K562 (cell line): ENCODE measurements around the gene TRIOBP. TPM values are rescaled to one million over a fixed set of nuclear protein-coding genes. Genes with fewer than 3 reads are reported as not detected.

Experiments used
- ATF2 ChIP-seq: sonication (generic); formaldehyde crosslinking; IDR thresholded peaks from 2 replicates; pipeline ENCODE4 v1.8.1; 2022; ENCODE audit warnings: missing genetic modification reagents
- CREB3L1 ChIP-seq: fragments of 450-650 bp; IDR thresholded peaks from 2 replicates; pipeline ENCODE4 v1.6.1; 2014; ENCODE audit warnings: low read depth, mild to moderate bottlenecking, moderate library complexity, borderline replicate concordance
- DEAF1 ChIP-seq: fragments of 450-650 bp; formaldehyde crosslinking; IDR thresholded peaks from 2 replicates; pipeline ENCODE4 v1.4.0; 2020; ENCODE audit warnings: mild to moderate bottlenecking, moderate library complexity
- EP400 ChIP-seq: fragments of 450-650 bp; IDR thresholded peaks from 2 replicates; pipeline ENCODE4 v1.6.1; 2017; ENCODE audit warnings: antibody characterized with exemption, mild to moderate bottlenecking, moderate library complexity
- ETS1 ChIP-seq: conservative IDR thresholded peaks from 2 replicates; pipeline ENCODE4 v1.6.1; 2011; ENCODE audit warnings: low read depth, mild to moderate bottlenecking, low read length; ENCODE audit not compliant: control insufficient read depth
- GATAD2A ChIP-seq: fragments of 450-650 bp; IDR thresholded peaks from 2 replicates; pipeline ENCODE4 v1.6.1; 2017
- HDAC1 ChIP-seq, 2 experiments: fragments of 450-650 bp; IDR thresholded peaks; 2 replicates each; pipeline ENCODE4 v1.6.1; 2016 to 2017; ENCODE audit warnings: inconsistent platforms in 1 of 2, mild to moderate bottlenecking in 1 of 2, moderate library complexity in 1 of 2
- HMGN3 ChIP-seq: IDR thresholded peaks from 2 replicates; pipeline ENCODE4 v1.6.1; 2011; ENCODE audit warnings: borderline replicate concordance, low read depth, mild to moderate bottlenecking, mixed read lengths, low read length; ENCODE audit not compliant: insufficient read length; ENCODE audit errors: extremely low read depth
- KAT8 ChIP-seq: fragments of 450-650 bp; IDR thresholded peaks from 2 replicates; pipeline ENCODE4 v1.6.1; 2016; ENCODE audit warnings: low read depth, mild to moderate bottlenecking
- KLF10 ChIP-seq: fragments of 250-450 bp; sonication (Bioruptor Pico); IDR thresholded peaks from 2 replicates; pipeline ENCODE4 v1.6.1; 2021; ENCODE audit warnings: matching md5 sums
- MNT ChIP-seq, 2 experiments: fragments of 450-650 bp; conservative IDR thresholded peaks; 2 replicates each; pipeline ENCODE4 v1.6.1; 2017; ENCODE audit warnings: mild to moderate bottlenecking in 2 of 2, moderate library complexity in 2 of 2
- NKRF ChIP-seq: fragments of 450-650 bp; IDR thresholded peaks from 2 replicates; pipeline ENCODE4 v1.6.1; 2016; ENCODE audit warnings: borderline replicate concordance
- SIRT6 ChIP-seq: IDR thresholded peaks from one replicate; pipeline ENCODE4 v1.6.1; 2012; ENCODE audit warnings: low read depth, mild to moderate bottlenecking, control low read depth, inconsistent platforms, low read length, moderate library complexity
- ZNF384 ChIP-seq: IDR thresholded peaks from 2 replicates; pipeline ENCODE4 v1.6.1; 2012; ENCODE audit warnings: low read depth, low read length, improper control_type of control experiment
- polyA plus RNA-seq, 8 experiments: library from polyadenylated mRNA; depleted of rRNA in 4 of 8; stranded (reverse) in 5 of 8; unstranded in 3 of 8; fragments of >200 nt; fragmentation: Nextera tagmentation in 2 of 8; fragmentation: Illumina TruSeq in 1 of 8; extraction: Ambion mirVana in 2 of 8; extraction: Trizol in 1 of 8; gene quantifications; 2 replicates each; pipeline versions ENCODE4 v1.2.1 to v1.2.3, GENCODE V29; 2011 to 2014; ENCODE audit warnings: inconsistent platforms in 1 of 8, missing spikeins in 1 of 8
- total RNA-seq, 7 experiments: library from RNA; depleted of rRNA in 6 of 7; stranded (reverse); fragments of >200 nt in 6 of 7; fragmentation: Illumina TruSeq in 2 of 7; extraction: Trizol in 2 of 7; gene quantifications; 2 replicates each; pipeline versions ENCODE4 v1.2.1 to v1.2.3, GENCODE V29; 2011 to 2021; ENCODE audit warnings: low replicate concordance in 1 of 7

Gene TRIOBP
- total and polyA plus RNA-seq, 9 of the 15 experiments (the other 6 are each of a cell fraction or from before 2014, with no cell fraction given), result 0.24 to 13.8 (median 5.5) TPM

GRCh38 chr22:37661160-37661924 lies 35.5 kb upstream of the TRIOBP start (continued):
- TF ChIP-seq DEAF1 (CRISPR knock-in tag) (peak; percentile 11; the same call in 1 of the 2 replicates), ZNF384 (peak; percentile 51; the same call in 1 of the 2 replicates), KLF10 (CRISPR knock-in tag) (no peak), KAT8 (no peak), NKRF (peak; percentile 58; the same call in 1 of the 2 replicates), EP400 (peak; percentile 57; the same call in 1 of the 2 replicates), ETS1 (no peak), HDAC1 (IDR thresholded peaks at IDR 0.05) (peak in 1 of 2 experiments; percentile 39; a peak in 1 of 4 replicates), ATF2 (no peak), CREB3L1 (no peak), MNT (conservative IDR thresholded peaks at IDR 0.05) (peak; percentile 89 to 91), SIRT6 (no peak), HMGN3 (no peak), GATAD2A (no peak)
